ENCODE measurements around the gene CCDC15.

DNA sequence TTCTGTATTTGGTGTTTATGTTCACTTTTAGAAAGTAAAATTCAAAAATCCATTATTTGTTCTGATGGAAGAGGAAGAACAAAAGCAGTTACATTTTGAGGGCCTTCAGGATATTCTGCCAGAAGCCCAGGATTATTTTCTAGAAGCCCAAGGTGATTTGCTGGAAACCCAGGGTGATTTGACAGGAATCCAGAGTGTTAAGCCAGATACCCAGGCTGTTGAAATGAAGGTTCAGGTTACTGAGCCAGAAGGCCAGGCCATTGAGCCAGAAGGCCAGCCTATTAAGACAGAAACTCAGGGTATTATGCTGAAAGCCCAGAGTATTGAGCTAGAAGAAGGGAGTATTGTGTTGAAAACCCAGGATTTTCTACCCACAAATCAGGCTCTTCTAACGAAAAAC, 33.1 kb downstream of the CCDC15 start:
- TF ChIP-seq, protein P1, sequence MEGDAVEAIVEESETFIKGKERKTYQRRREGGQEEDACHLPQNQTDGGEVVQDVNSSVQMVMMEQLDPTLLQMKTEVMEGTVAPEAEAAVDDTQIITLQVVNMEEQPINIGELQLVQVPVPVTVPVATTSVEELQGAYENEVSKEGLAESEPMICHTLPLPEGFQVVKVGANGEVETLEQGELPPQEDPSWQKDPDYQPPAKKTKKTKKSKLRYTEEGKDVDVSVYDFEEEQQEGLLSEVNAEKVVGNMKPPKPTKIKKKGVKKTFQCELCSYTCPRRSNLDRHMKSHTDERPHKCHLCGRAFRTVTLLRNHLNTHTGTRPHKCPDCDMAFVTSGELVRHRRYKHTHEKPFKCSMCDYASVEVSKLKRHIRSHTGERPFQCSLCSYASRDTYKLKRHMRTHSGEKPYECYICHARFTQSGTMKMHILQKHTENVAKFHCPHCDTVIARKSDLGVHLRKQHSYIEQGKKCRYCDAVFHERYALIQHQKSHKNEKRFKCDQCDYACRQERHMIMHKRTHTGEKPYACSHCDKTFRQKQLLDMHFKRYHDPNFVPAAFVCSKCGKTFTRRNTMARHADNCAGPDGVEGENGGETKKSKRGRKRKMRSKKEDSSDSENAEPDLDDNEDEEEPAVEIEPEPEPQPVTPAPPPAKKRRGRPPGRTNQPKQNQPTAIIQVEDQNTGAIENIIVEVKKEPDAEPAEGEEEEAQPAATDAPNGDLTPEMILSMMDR (IDR thresholded peaks at IDR 0.05; ENCODE audit: low read depth, low read length), result no peak
- TF ChIP-seq EZH2phosphoT487 (IDR thresholded peaks at IDR 0.05; ENCODE audit: low read depth), result no peak
